Fibroblast of lung (primary cell): Measurements from ENCODE around the gene LRRFIP1. TPM values are rescaled to one million over a fixed set of nuclear protein-coding genes. Genes with fewer than 3 reads are reported as not detected.
A peak's percentile ranks its signal among the peaks of the same experiment; 100 is the strongest.

Source experiments
- DNase-seq, 2 donors: peaks; one replicate each; pipeline versions ENCODE4 v3.0.0 to v3.0.0-alpha.2; 2010; ENCODE audit warnings: low read depth in 2 of 2
- H2AFZ ChIP-seq: 2 replicates; pipeline ENCODE4 v1.5.1; 2012; ENCODE audit warnings: low read length, control low read depth, inconsistent platforms
- H3K27ac ChIP-seq: 2 replicates; pipeline ENCODE4 v1.5.1; 2011; ENCODE audit warnings: low read length, control low read depth; ENCODE audit not compliant: insufficient read depth
- H3K27me3 ChIP-seq: 2 replicates; pipeline ENCODE4 v1.5.1; 2011; ENCODE audit warnings: mild to moderate bottlenecking, low read length; ENCODE audit not compliant: control insufficient read depth, insufficient read depth
- H3K36me3 ChIP-seq: 2 replicates; pipeline ENCODE4 v1.5.1; 2011; ENCODE audit warnings: low read length; ENCODE audit not compliant: control insufficient read depth, insufficient read depth
- H3K4me1 ChIP-seq: 2 replicates; pipeline ENCODE4 v1.5.1; 2011; ENCODE audit warnings: low read length; ENCODE audit not compliant: control insufficient read depth, insufficient read depth; ENCODE audit errors: extremely low read depth
- H3K4me2 ChIP-seq: 2 replicates; pipeline ENCODE4 v1.5.1; 2011; ENCODE audit warnings: low read length, control low read depth; ENCODE audit not compliant: insufficient read depth; ENCODE audit errors: extremely low read depth
- H3K4me3 ChIP-seq, 4 experiments: fragments of 200-600 bp in 1 of 4; sonication (generic) in 1 of 4; replicated peaks in 1 of 4; 2 replicates each; pipeline ENCODE4 v1.5.1; 2011 to 2016; ENCODE audit warnings: low read length in 4 of 4, low read depth in 3 of 4, mild to moderate bottlenecking in 3 of 4, control low read depth in 2 of 4, inconsistent platforms in 1 of 4, mixed read lengths in 1 of 4; ENCODE audit not compliant: insufficient read depth in 1 of 4; ENCODE audit errors: control extremely low read depth in 1 of 4
- H3K79me2 ChIP-seq: 2 replicates; pipeline ENCODE4 v1.5.1; 2012; ENCODE audit warnings: mild to moderate bottlenecking, low read length, inconsistent platforms; ENCODE audit not compliant: control insufficient read depth, insufficient read depth
- H3K9ac ChIP-seq: 2 replicates; pipeline ENCODE4 v1.5.1; 2011; ENCODE audit warnings: mild to moderate bottlenecking, low read length, control low read depth; ENCODE audit not compliant: insufficient read depth
- H3K9me3 ChIP-seq: 2 replicates; pipeline ENCODE4 v1.5.1; 2012; ENCODE audit warnings: low read depth, low read length; ENCODE audit not compliant: control insufficient read depth, insufficient read depth
- H4K20me1 ChIP-seq: 2 replicates; pipeline ENCODE4 v1.5.1; 2011; ENCODE audit warnings: low read length; ENCODE audit not compliant: control insufficient read depth, insufficient read depth; ENCODE audit errors: extremely low read depth
- CTCF ChIP-seq, 2 donors: IDR thresholded peaks in 1 of 2; conservative IDR thresholded peaks in 1 of 2; 1 replicate in 1 of 2; 2 replicates in 1 of 2; pipeline ENCODE4 v1.5.1; 2011 to 2012; ENCODE audit warnings: low read length in 2 of 2, control low read depth in 1 of 2, inconsistent platforms in 1 of 2, low read depth in 1 of 2, mild to moderate bottlenecking in 1 of 2
- EZH2 ChIP-seq: IDR thresholded peaks from 2 replicates; pipeline ENCODE4 v1.5.1; 2012; ENCODE audit warnings: low read length, control low read depth, mild to moderate bottlenecking; ENCODE audit errors: missing control alignments
- polyA plus RNA-seq, 2 donors: library from polyadenylated mRNA; depleted of rRNA in 1 of 2; stranded (reverse) in 1 of 2; unstranded in 1 of 2; fragments of >200 nt; gene quantifications; 2 replicates each; pipeline ENCODE4 v1.2.1, GENCODE V29; 2011 to 2012; ENCODE audit warnings: missing spikeins in 1 of 2
- total RNA-seq: library from RNA; depleted of rRNA; stranded (reverse); fragments of >200 nt; gene quantifications from 2 replicates; pipeline ENCODE4 v1.2.1, GENCODE V29; 2014

LRRFIP1 gene
- total and polyA plus RNA-seq, 2 donors (not counting 1 experiment from before 2014, with no cell fraction given), result 58.1 to 113 TPM

GRCh38 chr2:237743561-237744269 lies 116.3 kb downstream of the LRRFIP1 start:
- H3K27me3 ChIP-seq, result no peaks in the 10 kb centered on the region
- no peak overlapping the region for H3K27ac ChIP-seq
- no peaks in the 10 kb centered on the region for H3K9me3 ChIP-seq
- H2AFZ ChIP-seq, result no peak overlapping the region
- H3K4me1 ChIP-seq, result peaks cover 7% of the 10 kb centered on the region
- no peak overlapping the region for H3K4me2 ChIP-seq
- H4K20me1 ChIP-seq, result no peaks in the 10 kb centered on the region
- DNase-seq, result peak in 1 of 2 donors; percentile 29
- H3K4me3 ChIP-seq, result no peak overlapping the region
- no peaks in the 10 kb centered on the region for H3K36me3 ChIP-seq
- peaks cover 30% of the 10 kb centered on the region for H3K79me2 ChIP-seq
- H3K9ac ChIP-seq, result no peak overlapping the region
- no peak for TF ChIP-seq EZH2
- peak in 1 of 2 donors; percentile 15 for TF ChIP-seq CTCF (conservative IDR thresholded peaks at IDR 0.05 in 1 of 2, IDR thresholded peaks at IDR 0.05 in 1 of 2; ENCODE audit: low read depth in 1 of 2, low read length in 2 of 2)

- Histone ChIP-seq H3K9ac (no peak overlapping the region), H3K9me3 (no peaks in the 10 kb centered on the region), H3K36me3 (no peaks in the 10 kb centered on the region), H4K20me1 (no peaks in the 10 kb centered on the region), H3K79me2 (peaks cover 30% of the 10 kb centered on the region), H2AFZ (no peak overlapping the region), H3K4me1 (peaks cover 7% of the 10 kb centered on the region), H3K4me2 (no peak overlapping the region), H3K27me3 (no peaks in the 10 kb centered on the region), H3K4me3 (no peak overlapping the region), H3K27ac (no peak overlapping the region)
- no peak for DNase-seq
- TF ChIP-seq EZH2 (no peak), CTCF (conservative IDR thresholded peaks at IDR 0.05 in 1 of 2, IDR thresholded peaks at IDR 0.05 in 1 of 2; ENCODE audit: low read depth in 1 of 2, low read length in 2 of 2) (no peak)
These were observed 116.9 kb downstream of the LRRFIP1 start for GRCh38 chr2:237744270-237744612.

GRCh38 chr2:237744613-237745249 lies 117.3 kb downstream of the LRRFIP1 start:
- Histone ChIP-seq H3K36me3 (no peaks in the 10 kb centered on the region), H2AFZ (no peak overlapping the region), H3K4me1 (peaks cover 7% of the 10 kb centered on the region), H3K9ac (no peak overlapping the region), H3K27ac (peak overlapping the region; percentile 15), H3K27me3 (no peaks in the 10 kb centered on the region), H4K20me1 (no peaks in the 10 kb centered on the region), H3K9me3 (no peaks in the 10 kb centered on the region), H3K79me2 (peaks cover 30% of the 10 kb centered on the region), H3K4me2 (no peak overlapping the region), H3K4me3 (no peak overlapping the region)
- no peak for TF ChIP-seq EZH2
- peak; percentile 98 to 99 for TF ChIP-seq CTCF (conservative IDR thresholded peaks at IDR 0.05 in 1 of 2, IDR thresholded peaks at IDR 0.05 in 1 of 2; ENCODE audit: low read depth in 1 of 2, low read length in 2 of 2)
- DNase-seq, result peak in 1 of 2 donors; percentile 63
